GM18867 (cell line): ENCODE data around the gene DDX60.
A peak's percentile ranks its signal among the peaks of the same experiment; 100 is the strongest.
"Not testable (repeated sequence)": the region's sequence is repeated elsewhere in the genome, so short reads cannot be mapped to it uniquely, and the experiment has no call there.

ENCODE experiments used
- ATAC-seq: cut with Tn5 transposase; IDR thresholded peaks from one replicate; pipeline ENCODE4 v1.9.1; 2021; ENCODE audit warnings: mild to moderate bottlenecking, moderate library complexity; ENCODE audit not compliant: unreplicated experiment

The DDX60 gene

GRCh38 chr4:168293386-168293975 is 25.1 kb downstream of the DDX60 start:
- peak; percentile 65 for ATAC-seq

- ATAC-seq: peak; percentile 58
Observed at GRCh38 chr4:168291242-168291641, 27.3 kb downstream of the DDX60 start.

- not testable (repeated sequence) for ATAC-seq
Observed at GRCh38 chr4:168285850-168286249, 32.7 kb downstream of the DDX60 start.

- ATAC-seq: no peak
Observed at GRCh38 chr4:168279556-168279955, 39.0 kb downstream of the DDX60 start.

- ATAC-seq: no peak
Observed at GRCh38 chr4:168275836-168276235, 42.7 kb downstream of the DDX60 start.

- ATAC-seq: no peak
Observed at GRCh38 chr4:168274871-168275270, 43.7 kb downstream of the DDX60 start.

GRCh38 chr4:168273838-168274237 is 44.7 kb downstream of the DDX60 start:
- no peak for ATAC-seq

GRCh38 chr4:168272488-168272887 is 46.1 kb downstream of the DDX60 start:
- no peak for ATAC-seq

GRCh38 chr4:168269896-168270295 is 48.7 kb downstream of the DDX60 start:
- no peak for ATAC-seq

- no peak for ATAC-seq
Observed at GRCh38 chr4:168265327-168265726, 53.2 kb downstream of the DDX60 start.

- no peak for ATAC-seq
Observed at GRCh38 chr4:168264903-168265302, 53.6 kb downstream of the DDX60 start.

GRCh38 chr4:168263039-168263438 is 55.5 kb downstream of the DDX60 start:
- ATAC-seq: no peak

- peak; percentile 73 for ATAC-seq
Observed at GRCh38 chr4:168259096-168259495, 59.5 kb downstream of the DDX60 start.

GRCh38 chr4:168257768-168258167 is 60.8 kb downstream of the DDX60 start:
- ATAC-seq: no peak

- no peak for ATAC-seq
Observed at GRCh38 chr4:168248176-168248710, 70.3 kb downstream of the DDX60 start.

GRCh38 chr4:168247603-168248002 is 70.9 kb downstream of the DDX60 start:
- ATAC-seq: no peak

- no peak for ATAC-seq
Observed at GRCh38 chr4:168241953-168242352, 76.6 kb downstream of the DDX60 start.

GRCh38 chr4:168240821-168241220 is 77.7 kb downstream of the DDX60 start:
- no peak for ATAC-seq

- no peak for ATAC-seq
Observed at GRCh38 chr4:168221301-168221700, 97.3 kb downstream of the DDX60 start.

- ATAC-seq: no peak
Observed at GRCh38 chr4:168220893-168221292, 97.7 kb downstream of the DDX60 start.

GRCh38 chr4:168218645-168219044 is 99.9 kb downstream of the DDX60 start:
- ATAC-seq: no peak

GRCh38 chr4:168213511-168213910 is 105.0 kb downstream of the DDX60 start:
- ATAC-seq: not testable (repeated sequence)

GRCh38 chr4:168212656-168213055 is 105.9 kb downstream of the DDX60 start:
- ATAC-seq: no peak
